GM12892 (cell line): Measurements from ENCODE around the gene CEP104.

Source experiments
- DNase-seq: peaks from one replicate; pipeline ENCODE4 v3.0.0; 2011; ENCODE audit not compliant: insufficient read length
- FAIRE-seq: peaks from 2 replicates; lab custom pipeline; 2011; peaks lifted over from hg19 to GRCh38; lab: Jason Lieb, UNC
- POLR2A ChIP-seq: IDR thresholded peaks from 2 replicates; pipeline ENCODE4 v1.6.1; 2011; ENCODE audit warnings: low read depth, low read length, control low read depth
- POLR2AphosphoS5 ChIP-seq: IDR thresholded peaks from 2 replicates; pipeline ENCODE4 v1.6.1; 2011; ENCODE audit warnings: low read depth, low read length, control low read depth
- TAF1 ChIP-seq: IDR thresholded peaks from 2 replicates; pipeline ENCODE4 v1.6.1; 2011; ENCODE audit warnings: low read depth, mild to moderate bottlenecking, control low read depth, low read length, borderline replicate concordance

The CEP104 gene

DNA sequence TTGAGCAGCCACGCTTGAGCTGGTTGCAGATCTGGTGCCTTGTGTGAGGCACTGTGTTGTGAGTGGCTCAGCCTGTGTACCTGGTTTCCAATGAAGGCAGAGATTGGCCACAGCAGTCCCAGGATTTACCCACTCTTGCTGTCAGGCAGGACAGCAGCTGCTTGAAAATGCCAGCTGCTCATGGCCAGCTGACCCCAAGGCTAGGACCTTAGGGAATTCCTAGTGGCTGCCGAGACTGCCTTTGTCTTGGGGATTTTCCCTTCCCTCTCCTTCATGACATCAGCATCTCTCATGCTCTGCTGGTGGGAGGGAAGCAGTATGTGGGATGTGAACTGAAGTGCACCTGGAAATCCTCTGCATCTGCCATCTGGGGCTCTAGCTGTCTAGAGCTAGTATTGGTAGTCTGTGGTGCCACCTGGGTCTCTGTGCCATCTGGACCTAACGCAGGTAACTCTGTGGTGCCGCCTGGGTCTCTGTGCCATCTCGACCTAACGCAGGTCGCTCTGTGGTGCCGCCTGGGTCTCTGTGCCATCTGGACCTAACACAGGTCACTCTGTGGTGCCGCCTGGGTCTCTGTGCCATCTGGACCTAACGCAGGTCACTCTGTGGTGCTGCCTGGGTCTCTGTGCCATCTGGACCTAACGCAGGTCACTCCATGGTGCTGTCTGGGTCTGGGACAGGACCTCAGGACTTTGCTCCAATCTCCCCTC lies 56.9 kb downstream of the CEP104 start:
- FAIRE-seq, result no peak
- no peak for DNase-seq
- TF ChIP-seq POLR2AphosphoS5 (no peak), TAF1 (no peak), POLR2A (no peak)

GRCh38 chr1:3796215-3797061 lies 60.6 kb downstream of the CEP104 start, which contains the start of gene LRRC47:
TSS of gene LRRC47 (minus strand) at chr1:3796498. CDS start at chr1:3796476, 22 bp downstream.
- FAIRE-seq, result peak; percentile 95
- peak; percentile 99 for DNase-seq
- TF ChIP-seq POLR2AphosphoS5 (peak; percentile 62), POLR2A (peak; percentile 89), TAF1 (peak; percentile 75; the same call in 1 of the 2 replicates)

- DNase-seq, result no peak
- FAIRE-seq, result no peak
- TF ChIP-seq POLR2AphosphoS5, result no peak
- no peak for TF ChIP-seq POLR2A
- no peak for TF ChIP-seq TAF1
Observed at GRCh38 chr1:3795453-3796214, 61.4 kb downstream of the CEP104 start.

DNA sequence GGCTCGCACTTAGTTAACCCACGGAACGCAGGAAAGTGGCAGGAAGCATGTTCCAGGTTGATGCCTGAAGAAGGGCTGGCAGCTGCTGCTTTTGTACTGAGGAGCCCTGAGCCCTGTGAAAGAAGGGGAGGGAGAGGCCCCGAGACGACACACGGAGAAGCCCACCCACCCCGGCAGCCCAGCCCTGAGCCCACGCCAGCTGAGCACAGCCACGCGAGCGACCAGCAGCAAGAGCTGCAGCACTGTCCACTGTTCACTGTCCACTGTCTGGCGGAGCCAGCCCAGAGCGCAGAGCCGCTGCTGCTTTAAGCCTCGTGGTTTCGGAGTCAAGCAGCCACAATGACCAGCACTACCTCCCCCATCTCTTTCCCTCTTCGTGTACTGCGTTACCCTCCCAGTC lies 66.1 kb downstream of the CEP104 start:
- no peak for TF ChIP-seq POLR2AphosphoS5
- no peak for TF ChIP-seq POLR2A
- no peak for TF ChIP-seq TAF1
- DNase-seq (no peak), FAIRE-seq (no peak)

GRCh38 chr1:3790500-3790923 lies 66.5 kb downstream of the CEP104 start:
- TF ChIP-seq POLR2AphosphoS5 (no peak), POLR2A (no peak), TAF1 (no peak)
- no peak for FAIRE-seq
- DNase-seq, result no peak

DNA sequence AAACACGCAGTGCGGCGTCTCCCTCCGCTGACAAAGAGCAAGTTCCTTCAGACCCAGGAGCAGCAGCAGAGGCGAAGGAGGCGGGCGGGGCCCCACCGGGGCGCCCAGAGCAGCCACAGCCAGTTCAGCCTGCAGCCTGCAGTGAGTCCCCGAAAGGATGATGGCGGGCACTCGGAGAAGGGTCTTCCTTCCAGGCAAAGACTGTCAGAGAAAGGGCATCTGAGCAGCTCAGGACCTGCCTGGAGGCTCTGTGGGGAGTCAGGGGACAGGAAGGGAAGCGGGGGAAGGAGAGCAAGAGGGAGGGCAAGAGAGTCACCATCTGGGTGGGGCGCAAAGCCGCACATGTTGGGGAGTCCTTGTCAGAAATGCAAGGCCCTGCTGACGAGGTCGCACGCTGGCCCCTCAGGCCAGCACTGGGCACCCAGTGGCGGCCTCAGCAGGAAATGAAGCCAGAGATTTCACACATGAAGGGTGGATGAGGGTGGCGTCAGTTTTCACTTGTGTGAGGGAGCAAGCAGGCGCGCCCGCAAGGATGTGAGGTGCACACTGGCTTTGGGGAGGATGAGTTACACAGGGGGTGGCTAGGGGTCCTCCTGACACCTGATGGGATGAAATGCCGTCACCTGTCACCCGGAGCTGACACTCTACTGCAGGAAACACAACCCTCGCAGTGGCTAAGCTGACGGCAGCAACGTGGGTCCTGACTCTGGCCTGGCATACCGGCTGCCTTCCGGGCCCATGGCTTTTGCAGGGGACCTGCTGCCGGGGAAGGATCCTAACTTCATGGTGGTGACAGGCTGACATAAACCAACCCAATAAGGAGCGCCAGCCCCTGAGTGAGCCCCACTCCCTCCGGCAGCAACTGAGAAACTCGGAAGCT lies 67.3 kb downstream of the CEP104 start:
- FAIRE-seq, result no peak
- no peak for DNase-seq
- TF ChIP-seq POLR2A (no peak), POLR2AphosphoS5 (no peak), TAF1 (no peak)

GRCh38 chr1:3788756-3789420 lies 68.1 kb downstream of the CEP104 start:
- FAIRE-seq (no peak), DNase-seq (no peak)
- TF ChIP-seq POLR2A (no peak), POLR2AphosphoS5 (no peak), TAF1 (no peak)

GRCh38 chr1:3787745-3788605 lies 69.0 kb downstream of the CEP104 start:
- no peak for TF ChIP-seq POLR2AphosphoS5
- TF ChIP-seq POLR2A, result no peak
- TF ChIP-seq TAF1, result no peak
- FAIRE-seq (no peak), DNase-seq (no peak)

DNA sequence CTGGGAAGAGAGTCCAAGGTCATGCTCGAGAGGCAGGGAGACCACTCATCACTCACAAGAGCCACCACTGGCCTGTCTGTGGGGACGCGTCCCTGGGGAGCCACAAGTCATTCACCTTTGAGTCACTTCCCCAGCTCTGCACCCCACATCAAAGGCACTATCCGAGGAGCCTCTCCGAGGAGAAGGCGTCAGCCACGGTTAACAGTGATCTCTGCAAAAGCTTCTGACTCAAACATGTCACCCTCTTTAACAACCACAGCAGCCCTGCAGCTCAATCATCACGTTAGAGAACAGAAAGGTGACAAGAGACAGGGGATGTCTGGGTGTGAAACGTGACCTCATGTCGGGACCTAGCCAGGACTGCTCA lies 69.7 kb downstream of the CEP104 start:
- no peak for FAIRE-seq
- TF ChIP-seq POLR2AphosphoS5 (no peak), TAF1 (no peak), POLR2A (no peak)
- no peak for DNase-seq
